ENCODE measurements around the gene WNT16.
"Not testable (repeated sequence)": the region's sequence is repeated elsewhere in the genome, so short reads cannot be mapped to it uniquely, and the experiment has no call there.

Gene WNT16

GRCh38 chr7:121307021-121307574 lies 21.7 kb upstream of the WNT16 start:
- DNase-seq = no peak

GRCh38 chr7:121313220-121313792 lies 15.5 kb upstream of the WNT16 start:
- DNase-seq = no peak

- DNase-seq = peak; percentile 99
These were observed 14.8 kb upstream of the WNT16 start for GRCh38 chr7:121313793-121314676.

GRCh38 chr7:121315170-121315569 lies 13.6 kb upstream of the WNT16 start:
- DNase-seq = not testable (repeated sequence)

GRCh38 chr7:121322460-121322859 lies 6.3 kb upstream of the WNT16 start:
- peak; percentile 28 for DNase-seq

- no peak for DNase-seq
These were observed 5.1 kb upstream of the WNT16 start for GRCh38 chr7:121323515-121324302.

GRCh38 chr7:121327671-121328070 lies 1.1 kb upstream of the WNT16 start:
- no peak for DNase-seq

GRCh38 chr7:121329191-121330052 lies 622 bp downstream of the WNT16 start:
- peak; percentile 76 for DNase-seq

- DNase-seq = peak; percentile 54
These were observed 1.4 kb downstream of the WNT16 start for GRCh38 chr7:121330053-121330833.

- DNase-seq = no peak
These were observed 2.2 kb downstream of the WNT16 start for GRCh38 chr7:121331048-121331447.

- no peak for DNase-seq
These were observed 2.8 kb downstream of the WNT16 start for GRCh38 chr7:121331574-121331973.

- DNase-seq = no peak
These were observed 5.6 kb downstream of the WNT16 start for GRCh38 chr7:121334376-121334775.

- DNase-seq = no peak
These were observed 6.3 kb downstream of the WNT16 start for GRCh38 chr7:121334875-121335648.

GRCh38 chr7:121336579-121336978 lies 7.8 kb downstream of the WNT16 start:
- DNase-seq = no peak

- peak; percentile 28 for DNase-seq
These were observed 8.6 kb downstream of the WNT16 start for GRCh38 chr7:121337398-121337797.

GRCh38 chr7:121339082-121339481 lies 10.3 kb downstream of the WNT16 start:
- no peak for DNase-seq

- no peak for DNase-seq
These were observed 13.1 kb downstream of the WNT16 start for GRCh38 chr7:121341933-121342332.

GRCh38 chr7:121342631-121343030 lies 13.8 kb downstream of the WNT16 start:
- DNase-seq = no peak

GRCh38 chr7:121343302-121343701 lies 14.5 kb downstream of the WNT16 start:
- no peak for DNase-seq

GRCh38 chr7:121344093-121344492 lies 15.3 kb downstream of the WNT16 start:
- no peak for DNase-seq

GRCh38 chr7:121344497-121344896 lies 15.7 kb downstream of the WNT16 start:
- no peak for DNase-seq

All from NCI-H1105 treated with DMSO at 0.1 percent for 48 hours (cell line).